Omental fat pad (tissue), 4 donors: ENCODE results near the gene NOL4L. TPM values are rescaled to one million over a fixed set of nuclear protein-coding genes. Genes with fewer than 3 reads are reported as not detected.

Experiments
- ATAC-seq: fragments of 150-250 bp; one replicate; pipeline ENCODE4 v1.9.1; 2016; ENCODE audit warnings: mild to moderate bottlenecking, moderate library complexity; ENCODE audit not compliant: low FRiP score
- DNase-seq: peaks from one replicate; pipeline ENCODE4 v3.0.0-alpha.2; 2019; ENCODE audit warnings: low spot score
- total RNA-seq, 4 donors: library from RNA; depleted of rRNA; stranded (reverse); fragments of >200 nt; gene quantifications; one replicate each; pipeline ENCODE4 v1.1.0, GENCODE V29; 2016
- TF ChIP-seq, protein P1 (sequence below), 3 donors: fragments of 450-650 bp; IDR thresholded peaks; one replicate each; pipeline ENCODE4 v1.5.1; 2016 to 2017; ENCODE audit warnings: antibody characterized with exemption in 3 of 3, mild to moderate bottlenecking in 3 of 3, moderate library complexity in 2 of 3

Gene NOL4L, protein sequence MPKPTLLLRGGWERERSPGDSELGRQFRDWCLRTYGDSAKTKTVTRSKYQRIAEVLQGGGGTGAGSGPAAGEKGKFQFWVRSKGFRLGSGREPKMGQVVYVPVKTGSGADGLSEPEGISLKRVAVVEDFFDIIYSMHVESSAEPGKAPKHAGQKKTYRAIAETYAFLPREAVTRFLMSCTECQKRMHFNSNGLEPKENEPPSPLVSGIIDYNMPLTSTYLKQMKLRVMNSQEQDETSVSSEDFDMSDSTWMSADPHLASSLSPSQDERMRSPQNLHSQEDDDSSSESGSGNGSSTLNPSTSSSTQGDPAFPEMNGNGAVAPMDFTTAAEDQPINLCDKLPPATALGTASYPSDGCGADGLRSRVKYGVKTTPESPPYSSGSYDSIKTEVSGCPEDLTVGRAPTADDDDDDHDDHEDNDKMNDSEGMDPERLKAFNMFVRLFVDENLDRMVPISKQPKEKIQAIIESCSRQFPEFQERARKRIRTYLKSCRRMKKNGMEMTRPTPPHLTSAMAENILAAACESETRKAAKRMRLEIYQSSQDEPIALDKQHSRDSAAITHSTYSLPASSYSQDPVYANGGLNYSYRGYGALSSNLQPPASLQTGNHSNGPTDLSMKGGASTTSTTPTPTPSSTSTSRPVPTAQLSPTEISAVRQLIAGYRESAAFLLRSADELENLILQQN
- 10 to 100 TPM in 3 of 4 donors, 1 to 10 TPM in 1; 6.8 to 15.3 (median 13.6) TPM for total RNA-seq

DNA sequence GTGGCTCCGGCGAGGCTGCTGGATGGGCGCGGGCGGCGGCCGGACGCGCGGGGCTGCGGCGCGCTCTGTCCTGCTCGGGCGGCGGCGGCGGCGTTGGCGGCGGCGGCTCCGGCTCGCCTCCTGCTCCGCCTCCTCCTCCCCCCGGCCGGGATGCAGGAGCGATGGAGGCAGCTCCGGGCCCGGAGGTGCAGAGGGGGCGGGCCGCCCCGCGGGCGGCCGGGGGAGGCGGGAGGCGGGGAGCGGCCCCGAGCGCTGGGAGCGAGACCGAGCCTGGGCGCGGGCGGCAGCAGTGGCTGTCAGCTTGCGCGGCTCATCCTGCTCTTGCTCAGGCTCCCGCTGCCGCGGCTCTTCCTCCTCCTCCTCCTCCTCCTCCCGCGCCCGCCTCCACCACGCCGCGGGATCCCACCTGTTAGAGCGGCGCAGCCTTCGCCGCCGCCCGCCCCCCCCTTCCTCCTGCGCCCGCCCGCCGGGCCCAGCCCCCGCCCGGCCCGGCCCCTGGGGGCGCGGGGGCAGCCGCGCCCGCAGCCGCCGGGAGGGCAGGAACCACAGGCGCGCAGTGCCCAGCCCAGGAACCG, at the start of gene NOL4L:
Gene NOL4L (minus strand): TSS at position 323 of the 575 bp plus-strand sequence. CDS start 443 bp downstream, outside the sequence.
- TF ChIP-seq, protein P1, sequence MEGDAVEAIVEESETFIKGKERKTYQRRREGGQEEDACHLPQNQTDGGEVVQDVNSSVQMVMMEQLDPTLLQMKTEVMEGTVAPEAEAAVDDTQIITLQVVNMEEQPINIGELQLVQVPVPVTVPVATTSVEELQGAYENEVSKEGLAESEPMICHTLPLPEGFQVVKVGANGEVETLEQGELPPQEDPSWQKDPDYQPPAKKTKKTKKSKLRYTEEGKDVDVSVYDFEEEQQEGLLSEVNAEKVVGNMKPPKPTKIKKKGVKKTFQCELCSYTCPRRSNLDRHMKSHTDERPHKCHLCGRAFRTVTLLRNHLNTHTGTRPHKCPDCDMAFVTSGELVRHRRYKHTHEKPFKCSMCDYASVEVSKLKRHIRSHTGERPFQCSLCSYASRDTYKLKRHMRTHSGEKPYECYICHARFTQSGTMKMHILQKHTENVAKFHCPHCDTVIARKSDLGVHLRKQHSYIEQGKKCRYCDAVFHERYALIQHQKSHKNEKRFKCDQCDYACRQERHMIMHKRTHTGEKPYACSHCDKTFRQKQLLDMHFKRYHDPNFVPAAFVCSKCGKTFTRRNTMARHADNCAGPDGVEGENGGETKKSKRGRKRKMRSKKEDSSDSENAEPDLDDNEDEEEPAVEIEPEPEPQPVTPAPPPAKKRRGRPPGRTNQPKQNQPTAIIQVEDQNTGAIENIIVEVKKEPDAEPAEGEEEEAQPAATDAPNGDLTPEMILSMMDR (IDR thresholded peaks at IDR 0.05) = no peak
- peak; percentile 36 for ATAC-seq
- no peak for DNase-seq

DNA sequence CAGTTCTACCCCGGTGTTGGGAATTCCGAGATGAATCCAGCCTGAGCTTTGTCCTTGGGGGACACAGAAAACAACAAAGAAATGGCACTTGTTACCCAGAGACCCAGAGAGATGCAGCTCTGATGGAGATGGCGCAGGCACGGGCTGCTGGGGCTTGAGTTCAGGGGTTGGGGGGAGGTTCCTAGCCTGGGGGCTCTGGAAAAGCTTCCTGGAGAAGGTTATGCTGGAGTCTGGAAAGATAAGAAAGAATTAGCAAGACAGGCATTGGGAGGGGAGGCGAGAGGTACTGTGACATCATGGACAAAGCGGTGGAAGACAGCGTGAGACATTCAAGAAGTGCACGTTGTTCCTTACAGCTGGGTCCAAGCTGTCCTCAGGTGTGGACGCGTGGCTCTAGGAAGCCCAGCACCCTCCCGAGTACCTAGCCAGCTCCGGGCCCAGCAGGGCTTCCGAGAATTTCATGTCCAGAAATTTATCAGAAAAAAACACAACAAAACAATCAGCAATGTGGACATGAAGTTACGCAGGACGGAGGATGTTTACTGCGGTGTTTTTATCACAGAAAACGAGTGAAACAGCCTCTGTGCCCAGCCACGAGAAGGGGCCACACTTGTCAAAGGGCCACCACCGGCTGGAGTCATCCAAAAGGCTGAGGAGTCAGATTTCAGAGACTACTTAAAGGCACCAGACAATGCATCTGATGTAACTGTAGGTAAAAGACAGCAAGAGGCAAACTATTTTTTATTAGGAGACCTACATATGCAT, 49.1 kb upstream of the NOL4L start:
- ATAC-seq = no peak
- TF ChIP-seq, protein P1 (IDR thresholded peaks at IDR 0.05) = no peak
- DNase-seq = no peak

DNA sequence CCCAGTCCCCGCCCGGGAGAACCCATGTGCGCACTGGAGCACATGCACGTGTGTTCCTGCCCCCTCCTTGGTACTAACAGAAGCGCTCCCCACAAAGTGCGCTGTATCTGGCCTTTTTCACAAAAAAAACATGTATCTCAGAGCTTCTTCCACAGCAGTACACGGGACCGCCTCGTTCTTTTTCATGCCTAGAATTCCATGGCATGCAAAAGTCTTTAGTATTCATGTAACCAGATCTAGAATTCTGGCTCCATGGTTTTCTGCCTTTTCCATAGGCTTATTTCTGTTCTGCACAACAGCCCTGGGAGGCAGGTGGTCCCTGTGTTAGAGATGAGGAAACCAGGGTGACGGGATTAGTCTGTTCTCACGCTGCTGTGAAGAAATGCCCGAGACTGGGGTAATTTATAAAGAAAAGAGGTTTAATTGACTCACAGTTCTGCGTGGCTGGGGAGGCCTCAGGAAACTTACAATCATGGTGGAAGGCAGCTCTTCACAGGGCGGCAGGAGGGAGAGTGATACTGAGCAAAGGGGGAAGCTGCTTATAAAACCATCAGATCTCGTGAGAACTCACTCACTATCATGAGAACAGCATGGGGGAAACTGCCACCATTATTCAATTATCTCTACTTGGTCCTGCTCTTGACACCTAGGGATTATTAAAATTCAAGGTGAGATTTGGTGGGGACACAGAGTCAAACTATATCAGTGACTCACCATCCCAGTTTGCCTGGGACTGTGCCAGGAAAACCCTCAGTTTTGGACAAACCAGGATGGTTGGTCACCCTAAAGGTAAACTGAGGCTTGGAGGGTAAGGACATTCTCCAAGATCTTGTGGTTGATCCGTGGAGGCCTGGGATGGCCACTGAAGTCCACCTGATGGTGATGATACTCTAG, 47.6 kb upstream of the NOL4L start:
- ATAC-seq (no peak), DNase-seq (no peak)
- TF ChIP-seq, protein P1 (IDR thresholded peaks at IDR 0.05) = no peak

DNA sequence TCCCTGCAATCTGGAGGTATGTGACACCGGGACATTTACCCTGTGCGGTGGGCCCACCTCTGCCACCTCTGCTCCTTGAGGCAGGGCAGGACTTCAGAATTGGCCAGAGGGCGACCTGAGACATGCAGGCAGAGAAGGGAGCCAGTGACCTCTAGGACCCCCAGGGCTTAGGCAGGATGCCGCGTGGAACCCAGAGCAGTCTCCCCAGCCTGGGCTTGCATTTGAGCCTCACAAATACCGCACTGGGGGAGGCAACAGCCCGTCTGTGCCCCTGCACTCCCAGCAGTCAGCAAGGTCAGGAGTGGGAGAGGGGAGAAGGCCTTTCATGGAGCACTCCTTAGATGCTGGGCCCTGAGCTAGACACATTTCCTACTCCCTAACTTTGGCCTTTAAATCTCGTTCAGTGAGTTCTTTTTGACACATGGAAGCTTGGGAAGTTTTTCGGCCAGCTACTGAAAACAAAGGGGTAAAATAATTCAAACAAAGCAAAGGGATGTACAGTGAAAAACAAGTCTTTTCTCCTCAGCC, 46.9 kb upstream of the NOL4L start:
- no peak for ATAC-seq
- TF ChIP-seq, protein P1 (IDR thresholded peaks at IDR 0.05) = no peak
- no peak for DNase-seq

DNA sequence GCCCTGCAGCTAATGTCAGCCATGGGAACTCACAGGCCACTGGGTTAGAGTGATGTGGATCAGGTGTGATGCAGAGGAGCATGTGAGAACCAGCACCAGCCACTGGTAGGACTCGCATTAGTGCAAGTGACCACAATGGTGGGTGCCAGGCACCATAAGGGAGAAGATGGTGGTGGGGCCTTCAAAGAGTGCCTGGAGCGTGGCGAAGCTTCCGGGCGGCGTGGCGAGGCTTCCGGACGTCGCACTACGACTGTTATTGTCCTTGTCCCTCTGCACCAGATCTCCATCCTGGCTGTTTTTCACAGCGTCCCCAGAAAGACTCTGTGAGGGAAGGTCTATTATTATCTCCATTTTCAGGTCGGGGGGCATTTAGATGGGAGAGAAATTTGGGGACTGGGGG, 44.7 kb upstream of the NOL4L start:
- no peak for ATAC-seq
- no peak for DNase-seq
- TF ChIP-seq, protein P1 (IDR thresholded peaks at IDR 0.05) = no peak
